Measurements from ENCODE around the gene ASIC2. TPM values are rescaled to one million over a fixed set of nuclear protein-coding genes. Genes with fewer than 3 reads are reported as not detected.

ASIC2 gene
- total RNA-seq, 1 donor from 2014 or later, result not detected

GRCh38 chr17:33052856-33053255, 240.2 kb downstream of the ASIC2 start:
- ChIA-PET CTCF (no interaction called here), POLR2A (no interaction called here)
- Mint-ChIP-seq H3K27me3 (peaks cover 11% of the 10 kb centered on the region), H3K9me3 (no peaks in the 10 kb centered on the region), H3K36me3 (ENCODE audit: low read depth) (no peaks in the 10 kb centered on the region), H3K27ac (no peak overlapping the region), H3K4me3 (no peak overlapping the region), H3K4me1 (no peaks in the 10 kb centered on the region)
- DNase-seq, result no peak
- intact Hi-C loops (cut with micrococcal nuclease), result no loop called here
- no peak for ATAC-seq (ENCODE audit: low read depth)
- TF ChIP-seq CTCF (IDR thresholded peaks at IDR 0.05), result no peak

GRCh38 chr17:33050611-33051140, 242.4 kb downstream of the ASIC2 start:
- intact Hi-C loops (cut with micrococcal nuclease), result no loop called here
- DNase-seq, result no peak

GRCh38 chr17:33049781-33050414, 243.2 kb downstream of the ASIC2 start:
- no peak for DNase-seq
- H3K4me3 Mint-ChIP-seq, result no peak overlapping the region
- intact Hi-C loops (cut with micrococcal nuclease), result no loop called here
- H3K4me1 Mint-ChIP-seq, result no peaks in the 10 kb centered on the region
- no peak for ATAC-seq (ENCODE audit: low read depth)
- peaks cover 7% of the 10 kb centered on the region for H3K27me3 Mint-ChIP-seq
- H3K27ac Mint-ChIP-seq, result no peak overlapping the region
- no peaks in the 10 kb centered on the region for H3K36me3 Mint-ChIP-seq (ENCODE audit: low read depth)
- H3K9me3 Mint-ChIP-seq, result no peaks in the 10 kb centered on the region
- ChIA-PET CTCF (no interaction called here), POLR2A (no interaction called here)
- no peak for TF ChIP-seq CTCF (IDR thresholded peaks at IDR 0.05)

More at GRCh38 chr17:33050611-33051140, 242.4 kb downstream of the ASIC2 start:
- no peak for ATAC-seq (ENCODE audit: low read depth)
- Mint-ChIP-seq H3K27ac (no peak overlapping the region), H3K9me3 (no peaks in the 10 kb centered on the region), H3K36me3 (ENCODE audit: low read depth) (no peaks in the 10 kb centered on the region), H3K27me3 (peaks cover 11% of the 10 kb centered on the region), H3K4me3 (no peak overlapping the region), H3K4me1 (no peaks in the 10 kb centered on the region)
- TF ChIP-seq CTCF (IDR thresholded peaks at IDR 0.05), result no peak
- ChIA-PET POLR2A (no interaction called here), CTCF (no interaction called here)

- Mint-ChIP-seq H3K4me1 (no peaks in the 10 kb centered on the region), H3K4me3 (no peak overlapping the region)
Measured at GRCh38 chr17:33046361-33047255, 246.5 kb downstream of the ASIC2 start.

More at GRCh38 chr17:33046361-33047255, 246.5 kb downstream of the ASIC2 start:
- ChIA-PET POLR2A (no interaction called here), CTCF (no interaction called here)
- Mint-ChIP-seq H3K27me3 (peaks cover 5% of the 10 kb centered on the region), H3K9me3 (no peaks in the 10 kb centered on the region), H3K36me3 (ENCODE audit: low read depth) (no peaks in the 10 kb centered on the region), H3K27ac (no peak overlapping the region)
- DNase-seq (no peak), ATAC-seq (ENCODE audit: low read depth) (no peak)
- TF ChIP-seq CTCF (IDR thresholded peaks at IDR 0.05), result no peak
- intact Hi-C loops (cut with micrococcal nuclease), result no loop called here
